Erythroblast (primary cell): ENCODE data around the gene TPD52L1.

Experiments
- GATA1 ChIP-seq: IDR thresholded peaks from 2 replicates; pipeline ENCODE4 v1.6.1; 2011; ENCODE audit warnings: low read depth, mild to moderate bottlenecking, control low read depth, low read length, moderate library complexity
- POLR2A ChIP-seq: IDR thresholded peaks from 2 replicates; pipeline ENCODE4 v1.6.1; 2011; ENCODE audit warnings: mild to moderate bottlenecking, low read length

DNA sequence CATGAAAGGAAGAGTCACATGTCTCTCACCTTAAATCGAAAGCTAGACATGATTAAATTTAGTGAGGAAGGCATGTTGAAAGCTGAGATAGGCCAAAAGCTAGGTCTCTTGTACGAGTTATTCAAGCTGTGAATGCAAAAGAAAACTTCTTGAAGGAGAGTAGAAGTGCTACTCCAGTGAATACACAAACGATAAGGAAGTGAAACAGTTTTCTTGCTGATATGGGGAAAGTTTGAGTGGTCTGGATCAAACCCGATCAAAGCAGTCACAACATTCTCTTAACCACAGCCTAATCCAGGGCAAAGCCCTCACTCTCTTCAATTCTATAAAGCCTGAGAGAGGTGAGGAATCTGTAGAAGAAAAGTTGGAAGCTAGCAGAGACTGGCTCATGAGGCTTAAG, 1.9 kb upstream of the TPD52L1 start:
- TF ChIP-seq POLR2A (no peak), GATA1 (no peak)
